Islet of Langerhans (tissue), 1 donor: ENCODE data around the gene AP2A1.
A peak's percentile ranks its signal among the peaks of the same experiment; 100 is the strongest.

Experiments used
- FAIRE-seq: peaks from one replicate; lab custom pipeline; 2011; peaks lifted over from hg19 to GRCh38; lab: Jason Lieb, UNC

Gene AP2A1

DNA sequence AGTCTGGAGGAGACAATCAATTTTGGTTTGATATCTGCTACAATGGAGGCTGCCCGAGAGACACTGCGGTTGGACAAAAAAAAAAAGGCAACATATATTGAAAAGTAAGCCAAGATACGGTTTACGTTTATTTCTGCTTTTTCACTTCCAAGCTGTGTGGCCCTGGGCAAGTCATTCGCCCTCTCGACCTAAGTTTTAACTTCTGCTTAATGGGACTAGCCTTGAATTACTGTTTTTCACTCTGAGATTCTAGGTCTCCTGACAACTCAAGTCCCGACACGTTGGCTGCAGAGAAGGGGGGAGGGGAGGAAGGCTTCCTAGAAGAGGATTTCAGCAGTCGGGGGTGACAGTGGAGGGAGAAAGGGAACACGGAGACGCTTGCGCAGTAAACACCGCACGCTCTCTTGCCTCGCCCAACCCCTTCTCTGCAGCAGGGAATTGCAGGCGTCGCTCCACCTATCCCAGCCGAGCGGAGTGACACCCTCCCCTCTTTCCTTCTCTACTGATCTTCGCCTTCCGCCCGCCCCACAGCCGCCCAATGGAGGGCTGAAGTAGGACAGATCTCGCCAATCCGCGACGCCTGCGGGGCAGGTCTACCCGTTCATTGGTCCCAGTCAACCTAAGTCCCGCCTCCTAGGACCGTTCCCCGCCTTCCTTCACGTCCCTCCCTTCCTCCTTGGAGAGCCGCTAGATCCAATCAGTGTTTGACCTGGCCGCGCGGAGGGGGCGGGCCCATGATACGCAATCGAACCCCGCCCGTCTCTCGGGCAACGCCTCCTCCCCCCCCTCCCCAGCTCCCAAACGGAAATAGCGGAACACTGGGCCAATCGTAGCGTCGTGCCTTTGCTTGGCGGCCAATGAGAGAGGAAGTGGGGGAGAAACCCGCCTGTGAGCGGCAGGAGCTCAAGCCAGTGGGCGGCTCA is 533 bp upstream of the AP2A1 start:
- peak; percentile 69 for FAIRE-seq

DNA sequence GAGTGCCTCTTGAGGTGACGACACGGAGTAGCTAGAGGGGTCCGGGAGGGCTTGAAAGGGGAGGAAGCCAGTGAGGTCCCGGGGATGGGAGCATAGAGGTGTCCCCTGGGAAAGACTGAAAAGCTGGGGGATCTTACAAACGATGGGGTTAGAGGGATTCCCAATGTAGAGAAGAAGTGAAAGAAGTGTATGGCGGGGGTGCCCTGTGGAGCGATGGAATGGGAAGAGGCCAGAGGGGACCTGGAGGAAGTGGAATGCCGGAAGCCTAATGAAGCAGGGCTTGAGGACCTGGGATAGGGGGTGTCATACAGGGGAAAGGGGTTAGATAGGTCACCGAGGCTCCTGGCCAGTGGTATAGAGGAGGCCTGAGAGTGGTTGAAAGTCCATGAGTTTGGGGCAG is 580 bp downstream of the AP2A1 start:
- FAIRE-seq: no peak

DNA sequence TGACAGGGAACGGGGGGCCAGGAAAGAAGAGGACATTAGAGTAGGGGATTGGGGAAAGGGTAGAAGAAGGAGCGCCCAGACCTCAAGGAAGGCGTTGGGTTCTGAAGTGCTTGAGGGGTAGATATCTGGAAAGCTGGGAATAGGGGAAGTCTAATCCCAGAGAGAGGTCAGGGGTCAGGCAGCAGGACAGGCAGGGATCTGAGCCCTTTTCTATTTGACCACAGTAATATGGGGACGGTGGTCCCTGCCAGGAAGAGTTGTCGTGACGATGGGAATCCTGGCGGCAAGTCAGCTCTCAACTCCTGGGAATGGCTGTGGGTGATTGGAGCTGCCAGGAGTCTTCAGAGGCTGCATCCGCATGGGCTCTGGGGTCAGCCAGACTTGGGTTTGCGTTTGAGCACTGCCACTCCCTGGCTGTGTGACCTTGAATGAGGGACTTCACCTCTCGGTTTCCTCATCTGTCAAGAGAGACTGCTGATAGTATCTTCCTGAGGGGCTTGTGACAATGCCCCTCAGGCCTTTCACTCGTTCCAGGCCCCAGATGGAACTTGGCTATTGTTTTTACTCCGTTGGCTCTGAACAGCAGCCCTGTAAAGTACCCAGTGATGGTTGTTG is 1.3 kb downstream of the AP2A1 start:
- no peak for FAIRE-seq

DNA sequence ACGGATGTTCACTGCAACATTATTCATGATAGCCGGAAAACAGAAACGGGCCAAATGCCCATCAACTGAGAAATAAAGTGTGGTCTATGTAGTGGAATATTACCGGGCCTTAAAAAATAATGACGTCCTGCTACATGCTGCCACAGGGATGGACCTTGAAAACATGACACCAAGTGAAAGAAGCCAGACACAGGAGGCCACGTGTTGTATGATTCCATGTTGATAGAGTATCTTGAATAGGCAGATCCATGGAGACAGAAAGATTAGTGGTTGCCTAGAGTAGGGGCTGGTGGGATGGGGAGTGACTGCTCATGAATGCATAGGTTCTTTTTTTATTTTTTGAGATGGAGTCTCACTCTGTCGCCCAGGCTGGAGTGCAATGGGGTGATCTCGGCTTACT is 3.7 kb downstream of the AP2A1 start:
- no peak for FAIRE-seq

DNA sequence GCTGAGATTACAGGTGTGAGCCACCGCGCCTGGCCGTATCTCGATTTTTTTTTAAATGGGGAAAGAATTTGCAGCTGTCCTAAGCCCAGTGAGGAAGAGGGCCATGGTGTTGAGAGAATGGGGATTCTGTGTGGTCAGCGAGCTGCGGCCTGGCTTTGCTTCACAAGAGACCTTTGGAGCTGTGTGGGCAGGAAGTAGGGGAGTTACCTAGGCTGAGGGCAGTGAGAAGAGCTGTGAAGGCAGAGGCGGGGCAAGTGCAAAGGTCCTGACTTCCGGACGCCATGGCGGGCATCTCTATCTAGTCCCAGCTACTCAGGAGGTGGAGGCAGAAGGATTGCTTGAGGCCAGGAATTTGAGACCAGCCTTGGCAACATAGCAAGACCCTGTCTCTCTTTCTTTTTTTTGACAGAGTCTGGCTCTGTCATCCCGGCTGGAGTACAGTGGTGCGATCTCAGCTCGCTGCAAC is 4.9 kb downstream of the AP2A1 start:
- no peak for FAIRE-seq

DNA sequence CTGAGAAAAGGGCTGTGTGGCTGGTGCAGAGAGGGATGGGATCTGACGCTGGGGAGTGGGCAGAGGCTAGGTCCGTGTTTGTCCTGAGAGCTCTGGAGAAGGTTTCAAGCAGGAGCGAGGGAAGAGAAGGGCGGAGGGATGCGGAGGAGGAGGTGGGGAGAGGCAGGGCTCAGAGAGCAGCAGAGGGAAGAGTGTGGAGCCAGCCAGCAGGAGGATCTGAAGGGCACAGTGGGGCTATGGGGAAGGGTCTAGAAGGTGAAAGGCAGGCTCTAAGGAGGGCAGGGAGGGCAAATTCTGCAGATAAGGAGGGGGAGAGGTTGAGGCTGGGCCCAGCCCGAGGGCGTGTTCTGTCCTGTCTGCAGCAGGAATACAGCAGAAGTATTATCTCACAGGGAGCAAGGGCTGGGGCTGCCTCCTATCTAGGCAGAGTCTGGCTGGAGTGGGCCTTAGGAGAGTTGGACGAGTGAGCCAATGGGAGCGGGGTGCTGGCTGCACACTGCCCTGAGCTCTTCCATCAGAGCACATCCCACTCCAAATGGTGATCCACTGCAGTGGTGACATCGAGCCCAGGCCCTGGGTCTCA is 6.1 kb downstream of the AP2A1 start:
- FAIRE-seq: no peak

DNA sequence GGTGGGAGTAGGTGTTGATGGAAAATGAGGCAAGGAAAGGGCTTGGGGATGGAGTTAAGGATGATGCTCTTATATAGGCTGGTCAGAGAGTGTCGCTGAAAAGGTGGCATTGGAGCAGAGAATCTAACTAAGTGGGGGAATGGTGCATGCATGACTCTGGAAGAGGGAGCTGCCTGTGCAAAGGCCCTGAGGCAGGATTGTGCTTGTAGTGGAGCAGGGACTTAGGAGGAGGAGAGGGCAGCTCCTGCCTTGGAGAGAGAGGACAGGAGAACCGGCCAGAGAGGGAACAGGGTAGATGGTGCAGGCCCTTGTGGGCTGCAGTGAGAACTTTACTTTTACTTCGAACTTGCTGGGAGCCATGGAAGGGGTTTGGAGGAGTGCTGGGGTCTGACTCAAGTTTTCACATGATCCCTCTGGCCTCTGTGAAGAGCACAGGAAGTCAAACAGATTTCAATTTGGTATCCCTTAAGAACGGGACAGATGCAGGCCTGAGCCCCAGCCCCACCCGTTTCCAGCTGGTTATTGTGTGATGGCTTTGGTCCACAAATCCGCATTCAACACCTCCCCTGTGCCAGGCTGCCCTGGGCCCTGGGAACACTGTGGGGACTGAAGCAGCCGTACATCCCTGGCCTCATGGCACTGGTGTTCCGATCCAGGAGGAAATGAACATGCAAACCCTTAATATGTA is 7.0 kb downstream of the AP2A1 start:
- FAIRE-seq: no peak

DNA sequence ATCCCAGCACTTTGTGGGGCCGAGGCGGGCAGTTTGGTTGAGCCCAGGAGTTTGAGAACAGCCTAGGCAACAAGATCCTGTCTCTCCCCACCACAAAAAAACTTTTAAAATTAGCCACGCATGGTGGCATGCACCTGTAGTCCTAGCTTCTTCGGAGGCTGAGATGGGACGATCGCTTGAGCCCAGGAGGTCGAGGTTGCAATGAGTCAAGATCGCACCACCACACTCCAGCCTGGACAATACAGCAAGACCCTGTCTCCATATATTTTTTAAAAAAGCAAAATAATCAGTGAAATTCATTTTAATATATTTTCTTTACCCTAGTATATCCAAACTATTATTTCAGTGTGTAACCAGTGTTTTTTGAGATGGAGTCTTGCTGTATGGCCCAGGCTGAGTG is 8.2 kb downstream of the AP2A1 start:
- FAIRE-seq: no peak

DNA sequence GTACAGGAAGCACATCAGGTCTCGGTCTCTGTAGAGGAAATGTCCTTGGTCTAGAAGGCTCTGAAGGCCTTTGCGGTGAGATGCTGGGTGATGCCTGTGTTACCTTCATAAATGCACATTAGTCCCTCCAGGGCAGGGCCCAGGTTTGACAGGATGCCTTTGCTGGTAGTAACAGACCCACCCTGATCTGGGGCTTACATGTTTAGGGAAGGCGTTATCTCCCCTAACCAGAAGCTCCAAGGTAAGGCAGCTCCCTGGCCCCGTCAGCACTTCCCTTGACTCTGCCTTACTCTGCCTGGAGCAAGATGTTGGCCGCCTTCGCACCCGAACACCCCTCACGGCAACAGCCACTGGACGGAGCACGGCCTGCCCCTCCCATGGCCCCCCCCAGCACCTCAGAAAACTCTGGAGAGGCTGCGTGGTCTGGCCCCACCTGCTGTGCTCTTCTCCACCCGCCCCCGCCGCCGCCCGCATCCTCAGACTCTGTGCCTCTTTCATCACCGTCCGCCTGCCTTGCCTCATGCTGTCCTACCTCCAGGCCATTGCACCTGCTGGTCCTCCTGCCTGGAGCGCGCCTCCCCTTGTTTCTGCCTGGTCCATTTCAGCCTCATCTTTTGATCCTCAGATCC is 9.1 kb downstream of the AP2A1 start:
- FAIRE-seq: no peak

DNA sequence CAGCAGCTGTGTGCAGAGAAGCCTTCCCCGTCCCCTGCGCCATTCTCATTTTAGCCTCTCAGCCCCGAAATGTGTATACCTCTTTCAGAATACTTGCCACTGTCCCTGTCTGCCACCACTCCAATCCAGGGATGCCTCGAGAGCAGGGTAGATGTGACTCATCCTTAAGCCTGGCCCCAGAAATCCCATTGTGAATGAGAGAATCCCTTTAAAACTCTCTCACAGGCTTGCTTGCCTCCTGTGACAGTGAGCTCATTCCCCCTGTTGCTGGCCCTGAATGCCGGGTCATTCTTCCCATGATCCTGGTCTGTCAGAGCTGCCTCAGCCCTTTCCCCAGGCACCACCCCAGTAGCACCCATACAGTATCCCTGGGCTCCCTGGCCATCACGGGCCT is 9.6 kb downstream of the AP2A1 start:
- no peak for FAIRE-seq

DNA sequence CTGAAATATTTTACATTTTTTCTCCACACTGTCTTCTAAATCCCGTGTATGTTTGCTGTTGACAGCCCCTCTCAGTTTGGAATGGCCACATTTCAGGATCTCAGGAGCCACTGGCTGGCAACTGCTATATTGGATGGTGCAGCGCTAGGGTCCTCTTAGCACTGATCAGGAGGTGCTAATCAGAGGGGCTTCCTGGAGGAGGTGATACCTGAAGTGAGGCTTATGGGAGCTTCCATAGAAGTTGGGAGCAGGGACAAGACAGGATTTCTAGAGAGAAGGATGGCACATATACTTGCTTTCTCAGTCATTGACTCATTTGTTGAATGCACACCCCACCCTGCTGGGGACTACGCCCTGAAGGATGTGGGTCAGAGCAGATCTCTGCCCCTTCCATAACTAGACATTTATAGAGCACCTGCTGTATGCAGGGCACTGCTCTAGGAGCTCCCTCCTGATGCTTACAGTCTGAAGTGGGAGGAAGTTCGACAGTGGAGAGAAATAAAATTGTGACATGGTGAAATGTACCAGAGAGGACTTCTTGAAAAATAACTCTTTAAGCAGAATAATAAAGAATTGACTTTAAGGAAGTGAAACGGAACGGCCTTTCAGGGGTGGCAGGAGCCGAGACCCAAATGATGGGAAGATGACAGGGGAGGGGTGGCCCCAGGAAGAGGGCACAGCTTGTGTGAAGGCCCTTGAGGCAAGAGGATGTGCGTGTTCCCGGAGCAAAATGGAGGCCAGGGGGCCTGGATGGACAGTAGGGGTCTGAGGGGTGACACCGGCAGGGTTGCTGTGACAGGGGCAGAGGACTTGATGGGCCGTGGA is 13.1 kb downstream of the AP2A1 start:
- FAIRE-seq: no peak

DNA sequence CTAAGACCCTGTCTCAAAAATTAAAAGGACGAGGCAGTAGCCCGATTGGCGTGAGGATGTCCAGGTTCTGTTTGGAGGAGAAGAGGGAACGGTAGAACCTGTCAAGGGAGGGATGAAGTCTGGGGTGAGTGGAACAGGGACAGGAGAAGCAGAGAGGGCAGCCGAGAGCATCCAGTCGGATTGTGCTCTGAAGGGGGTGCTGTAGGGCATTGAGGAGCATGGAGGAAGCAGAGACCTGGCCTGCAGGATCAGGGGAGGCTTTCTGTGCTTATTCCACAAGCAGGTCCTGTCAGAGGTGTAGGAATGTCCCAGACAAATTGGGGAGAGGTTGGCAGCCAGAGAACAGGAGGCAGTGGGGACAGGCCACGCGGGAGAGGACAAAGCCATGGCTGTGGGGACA is 14.1 kb downstream of the AP2A1 start:
- no peak for FAIRE-seq

DNA sequence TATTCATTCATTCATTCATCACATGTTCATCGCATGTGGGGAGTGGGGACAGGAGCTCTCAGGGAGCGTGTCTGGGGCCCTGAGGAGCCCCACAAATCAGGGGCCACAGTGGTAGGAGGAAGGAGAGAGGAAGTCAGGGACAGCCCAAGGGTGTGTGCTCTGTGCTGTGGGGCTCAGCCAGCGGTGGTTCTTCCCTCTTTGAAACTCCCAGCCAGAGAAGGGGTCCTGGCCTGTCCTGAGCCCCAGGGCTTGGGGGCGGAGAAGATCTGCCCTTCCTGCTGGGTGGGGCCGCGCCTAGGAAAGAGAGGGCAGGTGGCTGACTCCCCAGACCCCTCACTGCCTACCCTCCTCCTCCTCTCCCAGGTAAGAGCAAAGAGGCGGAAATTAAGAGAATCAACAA is 14.6 kb downstream of the AP2A1 start:
- FAIRE-seq: no peak

DNA sequence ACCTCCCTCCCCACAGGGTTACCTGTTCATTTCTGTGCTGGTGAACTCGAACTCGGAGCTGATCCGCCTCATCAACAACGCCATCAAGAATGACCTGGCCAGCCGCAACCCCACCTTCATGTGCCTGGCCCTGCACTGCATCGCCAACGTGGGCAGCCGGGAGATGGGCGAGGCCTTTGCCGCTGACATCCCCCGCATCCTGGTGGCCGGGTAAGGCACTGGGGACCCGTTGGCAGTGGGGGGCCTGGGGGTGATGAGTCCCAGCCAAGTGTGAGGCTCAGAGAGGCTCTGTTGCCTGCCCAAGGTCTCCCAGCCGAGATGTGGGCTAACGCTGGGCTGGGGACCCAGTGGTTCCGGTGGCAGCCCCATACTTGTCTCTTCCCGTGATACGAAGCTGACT is 15.7 kb downstream of the AP2A1 start:
- FAIRE-seq: no peak

DNA sequence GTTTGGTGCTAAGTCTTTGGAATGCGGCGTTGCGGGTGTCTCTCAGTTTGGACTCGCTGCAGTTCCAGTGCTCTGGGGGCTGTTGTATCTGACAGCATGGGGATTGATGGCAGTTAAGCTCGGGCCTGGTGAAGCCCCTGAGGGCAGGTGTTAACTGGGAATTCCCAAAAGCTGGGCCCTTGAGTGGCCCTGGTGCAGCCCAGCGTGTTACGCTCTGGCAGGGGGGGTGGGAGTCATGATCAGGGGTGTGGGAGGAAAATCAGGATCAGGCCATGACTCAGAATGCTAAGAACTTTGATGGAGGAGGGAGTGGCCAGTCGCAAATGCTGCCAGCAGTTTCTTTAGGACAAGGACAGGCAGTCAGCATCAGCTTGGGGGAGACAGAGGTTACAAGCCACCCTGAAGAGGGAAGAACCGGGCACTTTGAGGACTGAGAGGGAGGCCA is 19.6 kb downstream of the AP2A1 start:
- FAIRE-seq: no peak

DNA sequence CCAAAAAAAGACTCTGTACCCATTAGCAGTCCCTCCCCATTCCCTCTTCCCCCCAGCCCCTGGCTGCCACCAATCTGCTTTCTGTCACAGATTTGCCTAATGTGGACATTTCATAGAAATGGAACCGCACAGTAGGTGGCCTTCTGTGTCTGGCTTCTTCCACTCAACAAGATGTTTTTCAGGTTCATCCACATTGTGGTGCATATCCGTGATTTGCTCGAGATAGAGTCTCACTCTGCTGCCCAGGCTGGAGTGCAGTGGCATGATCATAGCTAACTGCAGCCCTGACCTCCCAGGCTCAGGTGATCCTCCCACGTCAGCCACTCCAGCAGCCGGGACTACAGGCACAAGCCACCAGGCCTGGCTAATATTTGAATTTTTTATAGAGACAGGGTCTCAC is 20.9 kb downstream of the AP2A1 start:
- no peak for FAIRE-seq

DNA sequence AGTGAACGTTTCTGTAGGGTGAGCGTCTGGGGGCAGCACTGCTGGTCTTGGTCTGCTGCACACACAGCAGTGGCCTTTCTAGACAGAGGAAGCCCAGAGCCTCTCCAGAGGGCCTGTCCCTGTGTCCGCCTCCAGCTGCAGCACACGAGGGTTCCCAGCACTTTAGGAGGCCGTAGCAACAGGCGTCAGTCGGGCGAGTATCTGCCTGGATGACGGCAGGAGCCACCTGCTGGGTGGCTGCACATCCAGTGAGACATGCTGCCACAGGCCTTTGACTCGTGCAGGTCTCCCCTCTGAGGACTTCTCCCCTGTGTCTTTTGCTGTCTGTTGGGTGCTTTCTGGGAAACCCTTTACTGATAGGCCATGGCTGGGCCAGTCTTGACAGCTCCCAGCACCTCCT is 22.1 kb downstream of the AP2A1 start:
- no peak for FAIRE-seq

DNA sequence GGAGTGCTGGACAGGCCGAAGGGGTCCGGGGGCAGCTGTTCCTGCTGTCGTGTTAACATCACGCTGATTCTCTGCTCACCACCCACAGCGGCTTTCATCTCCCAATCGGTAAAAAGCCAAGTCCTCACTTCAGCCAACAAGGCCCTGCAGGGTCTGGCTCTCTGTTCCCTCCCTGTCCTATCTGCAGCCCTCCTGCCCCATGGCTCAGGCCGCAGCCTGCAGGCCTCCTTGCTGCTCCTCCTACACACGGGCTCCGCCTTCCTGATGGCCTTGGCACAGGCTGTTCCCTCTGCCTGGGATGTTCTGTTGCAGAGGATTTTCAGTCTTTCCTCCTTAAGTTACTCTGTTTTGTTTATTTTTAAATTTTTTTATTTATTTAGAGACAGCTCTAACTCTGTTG is 24.1 kb downstream of the AP2A1 start:
- no peak for FAIRE-seq

DNA sequence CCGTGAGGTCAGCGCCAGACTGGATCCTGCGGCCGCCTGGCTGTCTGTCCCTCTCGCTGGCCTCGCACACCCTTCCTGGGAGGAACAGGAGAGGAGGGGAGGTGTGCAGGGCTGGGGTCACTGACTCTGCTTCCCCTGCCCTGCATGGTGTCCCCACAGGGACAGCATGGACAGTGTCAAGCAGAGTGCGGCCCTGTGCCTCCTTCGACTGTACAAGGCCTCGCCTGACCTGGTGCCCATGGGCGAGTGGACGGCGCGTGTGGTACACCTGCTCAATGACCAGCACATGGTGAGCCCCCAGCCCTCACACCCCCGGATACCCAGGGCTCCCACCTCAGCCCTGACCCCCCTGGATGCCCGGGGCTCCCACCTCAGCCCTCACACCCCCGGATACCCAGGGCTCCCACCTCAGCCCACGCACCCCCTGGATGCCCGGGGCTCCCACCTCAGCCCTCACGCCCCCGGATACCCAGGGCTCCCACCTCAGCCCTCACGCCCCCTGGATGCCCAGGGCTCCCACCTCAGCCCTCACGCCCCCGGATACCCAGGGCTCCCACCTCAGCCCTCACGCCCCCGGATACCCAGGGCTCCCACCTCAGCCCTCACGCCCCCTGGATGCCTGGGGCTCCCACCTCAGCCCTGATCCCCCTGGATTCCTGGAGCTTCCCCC is 25.1 kb downstream of the AP2A1 start:
- FAIRE-seq: no peak

DNA sequence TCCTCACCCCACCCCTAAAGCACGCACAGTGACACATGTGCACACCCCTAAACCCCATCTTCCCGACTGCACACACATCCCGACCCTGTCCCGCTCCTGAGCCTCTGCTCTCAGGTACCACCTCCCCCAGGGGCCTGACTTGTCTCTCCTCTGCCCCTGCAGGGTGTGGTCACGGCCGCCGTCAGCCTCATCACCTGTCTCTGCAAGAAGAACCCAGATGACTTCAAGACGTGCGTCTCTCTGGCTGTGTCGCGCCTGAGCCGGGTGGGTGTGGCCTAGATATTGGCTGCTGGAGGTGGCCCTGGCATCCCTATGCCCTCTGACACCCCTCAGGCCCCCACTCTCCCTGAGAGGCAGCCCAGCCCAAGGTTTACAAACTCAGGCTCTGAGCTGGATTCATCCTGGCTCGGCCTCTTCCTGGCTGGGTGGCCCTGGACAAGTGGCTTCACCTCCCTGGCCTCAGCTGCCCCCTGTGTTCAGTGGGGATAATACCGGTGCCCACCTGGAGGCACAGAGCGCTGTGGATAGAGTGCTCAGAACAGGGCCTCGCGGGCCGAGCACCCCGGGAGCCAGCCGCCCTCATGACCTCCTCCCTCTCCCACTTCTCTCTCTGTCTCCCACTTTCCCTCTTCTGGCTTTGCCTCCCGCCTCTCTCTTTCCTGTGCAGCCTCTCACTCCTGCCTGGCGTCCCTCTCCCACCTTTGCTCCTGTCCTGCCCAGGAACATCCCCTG is 26.2 kb downstream of the AP2A1 start:
- no peak for FAIRE-seq
